T-cell (primary cell): Measurements from ENCODE around the gene PPP1R9A. TPM values are rescaled to one million over a fixed set of nuclear protein-coding genes. Genes with fewer than 3 reads are reported as not detected.

Experiments used
- ATAC-seq, 4 experiments: fragments of 200-7000 bp in 3 of 4; fragments of 150-1000 bp in 1 of 4; cut with Tn5 transposase; replicated peaks in 1 of 4; 1 replicate in 3 of 4; 2 replicates in 1 of 4; pipeline ENCODE4 v1.10.0; 2021; ENCODE audit warnings: moderate library complexity in 3 of 4, mild to moderate bottlenecking in 2 of 4, moderate number of reproducible peaks in 1 of 4
- CTCF ChIA-PET, 2 donors: fragments of 300-600 bp; sonication (Branson Sonifier 250); formaldehyde crosslinking; loops; one replicate each; lab custom pipeline; 2022; ENCODE audit warnings: antibody characterized with exemption in 2 of 2; lab: Charles Lee
- POLR2A ChIA-PET, 2 donors: fragments of 300-600 bp; sonication (Branson Sonifier 250); formaldehyde crosslinking; loops; one replicate each; lab custom pipeline; 2022; ENCODE audit warnings: antibody characterized with exemption in 2 of 2; lab: Charles Lee
- DNase-seq, 35 experiments: peaks; one replicate each; pipeline versions ENCODE4 v3.0.0 to v3.0.0-alpha.2; 2013 to 2023
- H3K27ac ChIP-seq: one replicate; pipeline ENCODE4 v1.5.1; 2013; ENCODE audit warnings: low read length
- H3K27me3 ChIP-seq, 2 experiments: replicated peaks in 1 of 2; 1 replicate in 1 of 2; 2 replicates in 1 of 2; pipeline versions ENCODE4 v1.6.1 to v1.7.0; 2013; ENCODE audit warnings: low read length in 1 of 2, mixed read lengths in 1 of 2; ENCODE audit not compliant: control insufficient read depth in 2 of 2, insufficient read depth in 2 of 2; ENCODE audit errors: extremely low read depth in 1 of 2
- H3K36me3 ChIP-seq, 2 donors: 1 replicate in 1 of 2; 2 replicates in 1 of 2; pipeline versions ENCODE4 v1.6.1 to v1.7.0; 2013; ENCODE audit warnings: low read length in 1 of 2; ENCODE audit not compliant: control insufficient read depth in 2 of 2, insufficient read depth in 1 of 2; ENCODE audit errors: extremely low read depth in 1 of 2
- H3K4me1 ChIP-seq, 2 experiments: 1 replicate in 1 of 2; 2 replicates in 1 of 2; pipeline versions ENCODE4 v1.6.1 to v1.7.0; 2013; ENCODE audit warnings: low read length in 2 of 2, mixed read lengths in 1 of 2; ENCODE audit not compliant: insufficient read depth in 2 of 2, control insufficient read depth in 1 of 2; ENCODE audit errors: extremely low read depth in 1 of 2
- H3K4me3 ChIP-seq, 2 donors: 1 replicate in 1 of 2; 2 replicates in 1 of 2; pipeline versions ENCODE4 v1.5.1 to v1.7.0; 2013; ENCODE audit warnings: mild to moderate bottlenecking in 2 of 2, low read length in 1 of 2, moderate library complexity in 1 of 2; ENCODE audit not compliant: control insufficient read depth in 1 of 2; ENCODE audit errors: extremely low read depth in 1 of 2
- H3K9me3 ChIP-seq: 2 replicates; pipeline ENCODE4 v1.7.0; 2013
- H3K27ac Mint-ChIP-seq, 2 donors: one replicate each; pipeline ENCODE4 v1.8.0; 2020 to 2021; ENCODE audit warnings: mild to moderate bottlenecking in 2 of 2, mixed read lengths in 2 of 2
- H3K27me3 Mint-ChIP-seq, 2 donors: one replicate each; pipeline ENCODE4 v1.8.0; 2021 to 2022; ENCODE audit warnings: mixed read lengths in 2 of 2
- H3K36me3 Mint-ChIP-seq: one replicate; pipeline ENCODE4 v1.8.0; 2021; ENCODE audit warnings: mixed read lengths
- H3K4me1 Mint-ChIP-seq, 3 donors: one replicate each; pipeline ENCODE4 v1.8.0; 2020 to 2022; ENCODE audit warnings: mixed read lengths in 3 of 3, mild to moderate bottlenecking in 1 of 3
- H3K4me3 Mint-ChIP-seq, 3 donors: one replicate each; pipeline ENCODE4 v1.8.0; 2020 to 2022; ENCODE audit warnings: mild to moderate bottlenecking in 3 of 3, mixed read lengths in 3 of 3, moderate library complexity in 3 of 3
- H3K9me3 Mint-ChIP-seq, 3 donors: one replicate each; pipeline ENCODE4 v1.8.0; 2020 to 2022; ENCODE audit warnings: mixed read lengths in 3 of 3
- WGBS: methylation state at CpG from one replicate; pipeline ENCODE4 v1.1.5; 2013; ENCODE audit warnings: missing lambda C conversion rate; ENCODE audit not compliant: insufficient coverage; 5-methylcytosine and 5-hydroxymethylcytosine counted together
- total RNA-seq, 35 experiments: library from RNA in 6 of 35; stranded (reverse) in 6 of 35; fragments of 120-200 nt in 1 of 35; gene quantifications; one replicate each; pipeline versions ENCODE4 v1.2.1 to v1.2.4 and lab custom pipeline; 2013 to 2026

Gene PPP1R9A
- total RNA-seq, 5 donors from 2014 or later (not counting 1 experiment from before 2014, with no cell fraction given): 0.10 to 0.23 (median 0.13) TPM; not detected in 2

GRCh38 chr7:94969434-94970084 lies 62.2 kb downstream of the PPP1R9A start:
- Mint-ChIP-seq H3K4me1 (no peaks in the 10 kb centered on the region), H3K27ac (no peak overlapping the region), H3K9me3 (peaks cover 2 to 13% (median 12%) of the 10 kb centered on the region in 3 donors), H3K36me3 (no peaks in the 10 kb centered on the region), H3K27me3 (no peaks in the 10 kb centered on the region), H3K4me3 (no peak overlapping the region)
- H3K9me3 ChIP-seq: no peaks in the 10 kb centered on the region
- CTCF ChIA-PET: no interaction called here
- no peaks in the 10 kb centered on the region for H3K4me1 ChIP-seq
- WGBS: 39% methylated on average over 5 of the region's 8 CpGs
- H3K36me3 ChIP-seq: no peaks in the 10 kb centered on the region
- DNase-seq (no peak), ATAC-seq (no peak)
- no peak overlapping the region for H3K4me3 ChIP-seq
- no peaks in the 10 kb centered on the region for H3K27me3 ChIP-seq
- POLR2A ChIA-PET: no interaction called here
- no peak overlapping the region for H3K27ac ChIP-seq

- Histone ChIP-seq H3K4me1 (no peaks in the 10 kb centered on the region), H3K4me3 (no peak overlapping the region), H3K27ac (no peak overlapping the region), H3K27me3 (no peaks in the 10 kb centered on the region), H3K9me3 (no peaks in the 10 kb centered on the region), H3K36me3 (no peaks in the 10 kb centered on the region)
- WGBS: 57% methylated on average over 2 of the region's 7 CpGs
- no peaks in the 10 kb centered on the region for H3K36me3 Mint-ChIP-seq
- no peak for ATAC-seq
- no peak overlapping the region for H3K4me3 Mint-ChIP-seq
- no peak for DNase-seq
- CTCF ChIA-PET: interaction anchor here in 1 of 2 donors (0.6 kb wide), 1 partner anchor 10 kb away, joined by 4 read pairs; no protein-coding TSS in a partner anchor
- H3K9me3 Mint-ChIP-seq: peaks cover 2 to 13% (median 7%) of the 10 kb centered on the region in 3 donors
- H3K4me1 Mint-ChIP-seq: no peaks in the 10 kb centered on the region
- H3K27ac Mint-ChIP-seq: no peak overlapping the region
- no peaks in the 10 kb centered on the region for H3K27me3 Mint-ChIP-seq
- POLR2A ChIA-PET: no interaction called here
Measured at GRCh38 chr7:94970085-94970576, 62.7 kb downstream of the PPP1R9A start.

- H3K9me3 ChIP-seq: no peaks in the 10 kb centered on the region
- H3K4me3 Mint-ChIP-seq: no peak overlapping the region
- peaks cover 2 to 8% (median 6%) of the 10 kb centered on the region in 3 donors for H3K9me3 Mint-ChIP-seq
- CTCF ChIA-PET: interaction anchor here in 1 of 2 donors (0.6 kb wide), 1 partner anchor 12 kb away, joined by 4 read pairs; no protein-coding TSS in a partner anchor
- no peak for ATAC-seq
- POLR2A ChIA-PET: no interaction called here
- H3K4me1 Mint-ChIP-seq: no peaks in the 10 kb centered on the region
- no peak for DNase-seq
- H3K36me3 Mint-ChIP-seq: no peaks in the 10 kb centered on the region
- no peak overlapping the region for H3K27ac Mint-ChIP-seq
- H3K27me3 Mint-ChIP-seq: no peaks in the 10 kb centered on the region
- H3K4me1 ChIP-seq: no peaks in the 10 kb centered on the region
- H3K27ac ChIP-seq: no peak overlapping the region
- no peaks in the 10 kb centered on the region for H3K27me3 ChIP-seq
- H3K4me3 ChIP-seq: no peak overlapping the region
- 71% methylated on average over 1 of the region's 4 CpGs for WGBS
- no peaks in the 10 kb centered on the region for H3K36me3 ChIP-seq
Measured at GRCh38 chr7:94971051-94971867, 63.9 kb downstream of the PPP1R9A start.

GRCh38 chr7:94972296-94972695 lies 64.9 kb downstream of the PPP1R9A start:
- Mint-ChIP-seq H3K4me1 (no peaks in the 10 kb centered on the region), H3K36me3 (no peaks in the 10 kb centered on the region), H3K27me3 (no peaks in the 10 kb centered on the region), H3K27ac (no peak overlapping the region), H3K4me3 (no peak overlapping the region), H3K9me3 (peaks cover under 1 to 11% (median 2%) of the 10 kb centered on the region in 3 donors)
- DNase-seq (no peak), ATAC-seq (no peak)
- H3K9me3 ChIP-seq: no peaks in the 10 kb centered on the region
- POLR2A ChIA-PET: no interaction called here
- H3K27ac ChIP-seq: no peak overlapping the region
- H3K36me3 ChIP-seq: no peaks in the 10 kb centered on the region
- WGBS: no CpG with 5 or more reads among the region's 2 CpGs
- CTCF ChIA-PET: no interaction called here
- no peak overlapping the region for H3K4me3 ChIP-seq
- H3K4me1 ChIP-seq: no peaks in the 10 kb centered on the region
- H3K27me3 ChIP-seq: no peaks in the 10 kb centered on the region

GRCh38 chr7:94973844-94974243 lies 66.5 kb downstream of the PPP1R9A start:
- POLR2A ChIA-PET: no interaction called here
- Mint-ChIP-seq H3K36me3 (no peaks in the 10 kb centered on the region), H3K4me3 (no peak overlapping the region), H3K27me3 (no peaks in the 10 kb centered on the region), H3K27ac (no peak overlapping the region), H3K4me1 (no peaks in the 10 kb centered on the region), H3K9me3 (peaks cover 0 to 6% (median 0%) of the 10 kb centered on the region in 3 donors)
- Histone ChIP-seq H3K9me3 (no peaks in the 10 kb centered on the region), H3K4me1 (no peaks in the 10 kb centered on the region), H3K27me3 (no peaks in the 10 kb centered on the region), H3K27ac (no peak overlapping the region), H3K4me3 (no peak overlapping the region), H3K36me3 (no peaks in the 10 kb centered on the region)
- CTCF ChIA-PET: interaction anchor here in 1 of 2 donors (0.7 kb wide), 1 partner anchor 210 kb away, joined by 6 read pairs; no protein-coding TSS in a partner anchor
- DNase-seq (no peak), ATAC-seq (no peak)
- WGBS: 94% methylated on average over 2 of the region's 3 CpGs

- H3K36me3 ChIP-seq: no peaks in the 10 kb centered on the region
- H3K4me1 Mint-ChIP-seq: no peaks in the 10 kb centered on the region
- H3K9me3 Mint-ChIP-seq: peaks cover 0 to 5% (median 0%) of the 10 kb centered on the region in 3 donors
- no peak overlapping the region for H3K4me3 Mint-ChIP-seq
- H3K9me3 ChIP-seq: no peaks in the 10 kb centered on the region
- H3K4me3 ChIP-seq: no peak overlapping the region
- ATAC-seq: no peak
- ChIA-PET CTCF (no interaction called here), POLR2A (no interaction called here)
- WGBS: 75% methylated on average over 2 of the region's 4 CpGs
- H3K27me3 Mint-ChIP-seq: no peaks in the 10 kb centered on the region
- no peak for DNase-seq
- H3K4me1 ChIP-seq: no peaks in the 10 kb centered on the region
- no peak overlapping the region for H3K27ac ChIP-seq
- H3K27ac Mint-ChIP-seq: no peak overlapping the region
- H3K27me3 ChIP-seq: no peaks in the 10 kb centered on the region
- H3K36me3 Mint-ChIP-seq: no peaks in the 10 kb centered on the region
Measured at GRCh38 chr7:94974423-94974822, 67.0 kb downstream of the PPP1R9A start.
